GM18517 (cell line): ENCODE data around the gene PPP1R3A.
"Not testable (repeated sequence)": the region's sequence is repeated elsewhere in the genome, so short reads cannot be mapped to it uniquely, and the experiment has no call there.

Experiments
- ATAC-seq: cut with Tn5 transposase; IDR thresholded peaks from one replicate; pipeline ENCODE4 v1.9.1; 2021; ENCODE audit warnings: mild to moderate bottlenecking, moderate library complexity; ENCODE audit not compliant: unreplicated experiment

PPP1R3A gene, protein sequence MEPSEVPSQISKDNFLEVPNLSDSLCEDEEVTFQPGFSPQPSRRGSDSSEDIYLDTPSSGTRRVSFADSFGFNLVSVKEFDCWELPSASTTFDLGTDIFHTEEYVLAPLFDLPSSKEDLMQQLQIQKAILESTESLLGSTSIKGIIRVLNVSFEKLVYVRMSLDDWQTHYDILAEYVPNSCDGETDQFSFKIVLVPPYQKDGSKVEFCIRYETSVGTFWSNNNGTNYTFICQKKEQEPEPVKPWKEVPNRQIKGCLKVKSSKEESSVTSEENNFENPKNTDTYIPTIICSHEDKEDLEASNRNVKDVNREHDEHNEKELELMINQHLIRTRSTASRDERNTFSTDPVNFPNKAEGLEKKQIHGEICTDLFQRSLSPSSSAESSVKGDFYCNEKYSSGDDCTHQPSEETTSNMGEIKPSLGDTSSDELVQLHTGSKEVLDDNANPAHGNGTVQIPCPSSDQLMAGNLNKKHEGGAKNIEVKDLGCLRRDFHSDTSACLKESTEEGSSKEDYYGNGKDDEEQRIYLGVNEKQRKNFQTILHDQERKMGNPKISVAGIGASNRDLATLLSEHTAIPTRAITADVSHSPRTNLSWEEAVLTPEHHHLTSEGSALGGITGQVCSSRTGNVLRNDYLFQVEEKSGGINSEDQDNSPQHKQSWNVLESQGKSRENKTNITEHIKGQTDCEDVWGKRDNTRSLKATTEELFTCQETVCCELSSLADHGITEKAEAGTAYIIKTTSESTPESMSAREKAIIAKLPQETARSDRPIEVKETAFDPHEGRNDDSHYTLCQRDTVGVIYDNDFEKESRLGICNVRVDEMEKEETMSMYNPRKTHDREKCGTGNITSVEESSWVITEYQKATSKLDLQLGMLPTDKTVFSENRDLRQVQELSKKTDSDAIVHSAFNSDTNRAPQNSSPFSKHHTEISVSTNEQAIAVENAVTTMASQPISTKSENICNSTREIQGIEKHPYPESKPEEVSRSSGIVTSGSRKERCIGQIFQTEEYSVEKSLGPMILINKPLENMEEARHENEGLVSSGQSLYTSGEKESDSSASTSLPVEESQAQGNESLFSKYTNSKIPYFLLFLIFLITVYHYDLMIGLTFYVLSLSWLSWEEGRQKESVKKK

GRCh38 chr7:113918946-113919345 is at the start of gene PPP1R3A:
TSS of gene PPP1R3A (minus strand) at chr7:113919009. CDS start at chr7:113918996, 13 bp downstream.
- ATAC-seq: no peak

DNA sequence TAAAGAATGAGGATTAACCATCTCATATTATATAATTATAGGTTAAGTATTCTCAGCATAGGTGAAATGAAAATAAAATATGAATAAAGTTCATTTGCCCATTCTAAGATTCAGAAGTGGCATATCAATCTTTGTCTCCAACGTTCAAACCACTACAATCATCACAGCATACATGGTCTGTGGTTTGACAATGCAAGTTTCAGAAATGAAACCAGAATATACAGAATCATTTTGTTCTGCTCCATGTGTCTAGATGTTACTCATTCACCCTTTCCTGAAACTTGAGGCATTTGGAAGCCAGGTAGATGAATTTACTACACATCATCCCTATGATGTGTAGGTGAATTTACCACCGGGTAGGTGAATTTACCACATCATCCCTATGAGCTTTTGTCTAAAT is 44.5 kb upstream of the PPP1R3A start:
- no peak for ATAC-seq

GRCh38 chr7:113959910-113960309 is 41.1 kb upstream of the PPP1R3A start:
- ATAC-seq: no peak

- ATAC-seq: no peak
These were observed 36.3 kb upstream of the PPP1R3A start for GRCh38 chr7:113955157-113955556.

DNA sequence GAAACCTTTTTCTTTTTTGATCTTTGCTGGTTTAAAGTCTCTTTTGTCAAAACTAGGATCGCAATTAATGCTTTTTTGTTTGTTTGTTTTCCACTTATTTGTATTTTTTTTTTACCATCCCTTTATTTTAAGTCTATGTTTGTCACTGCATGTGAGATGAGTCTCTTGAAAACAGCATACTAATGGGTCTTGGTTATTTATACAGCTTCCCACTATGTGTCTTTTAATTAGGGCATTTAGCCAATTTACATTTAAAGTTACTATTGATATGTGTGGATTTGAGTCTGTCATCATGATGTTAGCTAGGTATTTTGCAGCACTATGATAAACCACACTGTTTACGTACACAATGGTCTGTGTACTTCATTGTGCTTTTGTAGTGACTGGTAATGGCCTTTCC is 34.7 kb upstream of the PPP1R3A start:
- no peak for ATAC-seq

GRCh38 chr7:113945018-113945938 is 26.5 kb upstream of the PPP1R3A start:
- ATAC-seq: no peak

GRCh38 chr7:113936982-113937381 is 18.2 kb upstream of the PPP1R3A start:
- ATAC-seq: no peak

DNA sequence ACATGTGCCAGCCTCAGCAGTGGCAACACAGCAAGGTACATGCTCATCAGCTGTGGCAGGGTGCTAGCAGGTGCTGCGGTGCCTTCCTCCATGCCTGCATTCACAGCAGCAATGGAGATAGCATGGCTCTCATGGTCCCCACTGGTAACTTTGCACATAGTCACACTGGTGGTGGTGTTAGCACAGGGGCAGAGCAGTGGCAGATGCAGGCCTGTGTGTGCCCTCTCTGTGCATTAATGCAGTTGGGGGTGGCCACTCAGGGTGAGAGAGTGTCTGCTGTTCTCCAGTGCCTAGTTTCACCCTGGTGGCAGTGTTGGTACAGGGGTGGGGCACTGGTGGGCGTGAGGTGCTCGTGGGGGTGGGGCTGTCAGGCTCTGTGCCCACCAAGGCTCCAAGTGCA is 17.7 kb upstream of the PPP1R3A start:
- no peak for ATAC-seq

DNA sequence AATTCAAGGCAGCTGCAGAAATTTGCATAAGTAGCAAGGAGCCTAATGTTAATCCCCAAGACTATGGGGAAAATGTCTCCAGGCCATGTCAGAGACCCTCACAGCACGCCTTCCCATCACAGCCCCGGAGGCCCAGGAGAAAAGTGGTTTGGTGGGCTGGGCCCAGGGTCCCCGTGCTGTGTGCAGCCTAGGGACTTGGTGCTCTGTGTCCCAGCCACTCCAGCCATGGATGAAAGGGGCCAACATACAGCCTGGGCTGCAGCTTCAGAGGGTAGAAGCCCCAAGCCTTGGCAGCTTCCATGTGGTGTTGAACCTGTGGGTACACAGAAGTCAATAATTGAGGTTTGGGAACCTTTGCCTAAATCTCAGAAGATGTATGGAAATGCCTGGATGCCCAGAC is 10.6 kb upstream of the PPP1R3A start:
- ATAC-seq: not testable (repeated sequence)

DNA sequence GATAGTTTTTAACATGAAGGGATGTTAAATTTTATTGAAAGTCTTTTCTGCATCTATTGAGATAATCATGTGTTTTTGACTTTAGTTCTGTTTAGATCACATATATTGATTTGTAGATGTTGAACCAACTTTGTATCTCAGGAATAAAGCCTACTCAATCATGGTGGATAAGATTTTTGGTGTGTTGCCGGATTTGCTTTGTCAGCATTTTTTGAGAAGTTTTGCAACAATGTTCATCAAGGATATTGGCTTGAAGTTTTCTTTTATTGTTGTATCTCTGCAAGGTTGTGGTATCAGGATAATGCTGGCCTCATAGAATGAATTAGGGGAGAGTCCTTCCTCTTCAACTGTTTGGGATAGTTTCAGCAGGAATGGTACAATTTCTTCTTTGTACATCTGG is 9.3 kb upstream of the PPP1R3A start:
- ATAC-seq: no peak

- ATAC-seq: no peak
These were observed 3.2 kb upstream of the PPP1R3A start for GRCh38 chr7:113922049-113922448.

GRCh38 chr7:113921363-113921762 is 2.6 kb upstream of the PPP1R3A start:
- ATAC-seq: no peak

DNA sequence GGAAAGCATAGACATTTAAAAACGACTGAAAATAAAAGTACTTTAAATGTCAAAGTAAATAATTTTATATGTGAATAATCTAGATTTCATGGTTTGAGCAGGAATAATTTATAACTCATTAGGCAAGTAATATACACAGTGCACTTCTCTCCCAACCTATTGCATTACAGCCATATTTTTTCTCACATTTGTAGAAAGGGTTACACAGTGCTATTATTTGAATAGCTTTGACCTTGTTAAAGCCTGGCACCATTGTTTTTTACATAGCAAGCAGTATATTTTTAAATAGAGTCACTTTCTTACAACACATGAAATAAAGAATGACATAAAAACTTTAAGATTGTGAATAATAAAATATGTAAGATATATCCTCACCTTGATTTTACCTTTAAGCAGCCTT is 969 bp downstream of the PPP1R3A start:
- ATAC-seq: no peak

GRCh38 chr7:113915956-113916355 is 2.9 kb downstream of the PPP1R3A start:
- no peak for ATAC-seq

DNA sequence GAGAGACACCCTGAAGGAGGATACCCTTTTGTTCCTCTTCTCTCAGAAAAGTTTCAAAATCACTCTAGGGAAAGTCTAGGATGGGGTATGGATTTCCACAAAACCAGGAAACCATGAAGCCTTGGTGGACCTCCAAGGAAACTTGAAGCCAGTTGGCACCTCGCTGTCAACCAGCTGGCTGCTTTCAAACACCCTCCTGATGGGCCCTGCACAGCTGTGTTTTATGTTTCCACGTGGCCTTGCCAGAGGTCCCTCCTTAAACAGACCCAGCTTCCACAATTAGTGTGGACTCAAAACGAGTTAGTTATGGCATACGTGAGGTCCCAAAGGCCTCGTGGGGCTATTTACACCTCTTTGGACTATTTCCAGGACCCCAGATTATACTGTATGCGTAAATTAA is 5.9 kb downstream of the PPP1R3A start:
- ATAC-seq: no peak

DNA sequence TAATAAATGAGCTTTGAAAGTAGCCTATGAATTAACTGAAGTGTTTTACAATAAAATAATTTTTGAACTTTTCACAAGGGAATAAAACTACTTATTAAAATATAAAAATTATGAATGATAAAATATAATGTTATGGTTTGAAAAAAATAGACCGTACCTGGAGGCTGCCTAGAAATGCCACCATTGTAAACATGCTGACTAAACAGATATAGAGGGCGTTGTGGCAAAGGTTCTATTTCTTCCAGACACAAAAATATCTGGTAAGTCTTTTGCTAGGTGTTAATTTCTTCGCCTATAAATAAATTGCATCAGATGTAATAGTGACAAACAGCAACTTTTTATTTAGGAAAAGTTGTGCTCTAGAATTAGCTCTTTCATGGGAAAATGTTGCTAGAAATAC is 11.2 kb downstream of the PPP1R3A start:
- no peak for ATAC-seq

GRCh38 chr7:113904521-113904920 is 14.3 kb downstream of the PPP1R3A start:
- no peak for ATAC-seq

- ATAC-seq: no peak
These were observed 26.0 kb downstream of the PPP1R3A start for GRCh38 chr7:113892818-113893217.

- ATAC-seq: no peak
These were observed 27.0 kb downstream of the PPP1R3A start for GRCh38 chr7:113891828-113892227.

DNA sequence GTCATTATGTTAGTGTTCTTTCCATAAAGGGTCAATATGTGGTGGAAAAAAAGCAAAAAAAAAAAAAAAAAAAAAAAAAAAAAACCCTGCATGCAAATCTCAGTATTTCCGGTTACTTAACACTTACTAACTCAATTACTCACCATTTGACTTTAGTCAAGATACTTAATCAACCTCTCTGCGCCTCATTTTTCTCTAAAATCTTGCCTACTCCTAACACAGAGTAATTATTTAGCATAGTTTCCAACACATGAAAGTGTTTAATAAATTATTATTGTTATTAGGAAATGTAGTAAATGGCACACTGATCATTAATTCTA is 27.8 kb downstream of the PPP1R3A start:
- ATAC-seq: no peak
